MM.1S (cell line): ENCODE data around the gene PCMT1.

Source experiments
- CTCF ChIP-seq: fragments of 300-600 bp; sonication (generic); IDR thresholded peaks from 2 replicates; pipeline ENCODE4 v1.5.1; 2016; ENCODE audit warnings: antibody characterized with exemption, low read length, mixed read lengths
- EZH2phosphoT487 ChIP-seq: fragments of 300-600 bp; sonication (generic); IDR thresholded peaks from 2 replicates; pipeline ENCODE4 v1.6.1; 2018; ENCODE audit warnings: antibody characterized with exemption, low read length

- TF ChIP-seq EZH2phosphoT487 (no peak), CTCF (no peak)
These were observed 60.3 kb downstream of the PCMT1 start for GRCh38 chr6:149809798-149810197.
